Neural cell (in vitro differentiated cells): ENCODE results near the gene KRTAP5-2. TPM values are rescaled to one million over a fixed set of nuclear protein-coding genes. Genes with fewer than 3 reads are reported as not detected.

Experiments used
- H2AFZ ChIP-seq: fragments of 200-600, 300-800 bp; sonication (generic), shearing (Covaris generic); 2 replicates; pipeline ENCODE4 v1.6.0; 2014; ENCODE audit warnings: low read depth, mild to moderate bottlenecking, antibody characterized with exemption, low read length, moderate library complexity
- H3F3A ChIP-seq: fragments of 200-600 bp; shearing (Covaris generic); 2 replicates; pipeline ENCODE4 v1.6.1; 2016; ENCODE audit warnings: mild to moderate bottlenecking, moderate library complexity, mixed read lengths, antibody characterized with exemption, low read length; ENCODE audit not compliant: insufficient read depth, poor library complexity, severe bottlenecking
- H3K27ac ChIP-seq: fragments of 200-600, 300-800 bp; sonication (generic), shearing (Covaris generic); 2 replicates; pipeline ENCODE4 v1.5.1; 2014; ENCODE audit warnings: mild to moderate bottlenecking, low read length, moderate library complexity
- H3K27me3 ChIP-seq: fragments of 300-800, 200-600 bp; sonication (generic), shearing (Covaris generic); 2 replicates; pipeline ENCODE4 v1.6.0; 2014; ENCODE audit warnings: mild to moderate bottlenecking, low read depth, low read length, moderate library complexity; ENCODE audit not compliant: insufficient read depth
- H3K36me3 ChIP-seq: fragments of 300-800, 200-600 bp; sonication (generic), shearing (Covaris generic); 2 replicates; pipeline ENCODE4 v1.5.1; 2014; ENCODE audit warnings: mild to moderate bottlenecking, antibody characterized with exemption, low read length, moderate library complexity; ENCODE audit not compliant: insufficient read depth
- H3K4me2 ChIP-seq: fragments of 300-800, 200-600 bp; sonication (generic), shearing (Covaris generic); 2 replicates; pipeline ENCODE4 v1.6.0; 2014; ENCODE audit warnings: mild to moderate bottlenecking, low read length
- H3K4me3 ChIP-seq: fragments of 300-800, 200-600 bp; sonication (generic), shearing (Covaris generic); 2 replicates; pipeline ENCODE4 v1.5.1; 2014; ENCODE audit warnings: mild to moderate bottlenecking, low read length, moderate library complexity
- H3K79me2 ChIP-seq: fragments of 200-600 bp; shearing (Covaris generic); replicated peaks from 2 replicates; pipeline ENCODE4 v1.6.0; 2014; ENCODE audit warnings: mild to moderate bottlenecking, low read length, moderate library complexity; ENCODE audit not compliant: insufficient read depth
- H3K9ac ChIP-seq: fragments of 300-800, 200-600 bp; sonication (generic), shearing (Covaris generic); 2 replicates; pipeline ENCODE4 v1.6.1; 2016; ENCODE audit warnings: mild to moderate bottlenecking, low read length, mixed read lengths
- H3K9me2 ChIP-seq: fragments of 200-600 bp; shearing (Covaris generic); 2 replicates; pipeline ENCODE4 v1.6.1; 2016; ENCODE audit warnings: mild to moderate bottlenecking, low read length, mixed read lengths; ENCODE audit not compliant: insufficient read depth
- H3K9me3 ChIP-seq: fragments of 200-600, 300-800 bp; sonication (generic), shearing (Covaris generic); 2 replicates; pipeline ENCODE4 v1.6.1; 2016; ENCODE audit warnings: mild to moderate bottlenecking, mixed run types, low read length, moderate library complexity, mixed read lengths
- H4K20me1 ChIP-seq: fragments of 200-600 bp; shearing (Covaris generic); 2 replicates; pipeline ENCODE4 v1.6.1; 2016; ENCODE audit warnings: mild to moderate bottlenecking, mixed run types; ENCODE audit not compliant: insufficient read depth
- EP300 ChIP-seq: fragments of 450-650 bp; conservative IDR thresholded peaks from 2 replicates; pipeline ENCODE4 v1.6.1; 2014; ENCODE audit warnings: antibody characterized with exemption, mild to moderate bottlenecking, moderate library complexity; ENCODE audit not compliant: poor library complexity, severe bottlenecking
- EZH2 ChIP-seq: fragments of 200-600, 300-800 bp; shearing (Covaris generic), sonication (generic); IDR thresholded peaks from 2 replicates; pipeline ENCODE4 v1.6.1; 2014; ENCODE audit warnings: antibody characterized with exemption, low read length, borderline replicate concordance, mild to moderate bottlenecking; ENCODE audit not compliant: insufficient read depth, poor library complexity, severe bottlenecking
- MXI1 ChIP-seq: fragments of 450-650 bp; conservative IDR thresholded peaks from 2 replicates; pipeline ENCODE4 v1.6.1; 2014; ENCODE audit warnings: antibody characterized with exemption, mild to moderate bottlenecking; ENCODE audit not compliant: poor library complexity, severe bottlenecking
- POLR2AphosphoS5 ChIP-seq: IDR thresholded peaks from 2 replicates; pipeline ENCODE4 v1.6.1; 2012
- RAD21 ChIP-seq: fragments of 450-650 bp; conservative IDR thresholded peaks from 2 replicates; pipeline ENCODE4 v1.6.1; 2014; ENCODE audit warnings: antibody characterized with exemption, mild to moderate bottlenecking, moderate library complexity
- SMC3 ChIP-seq: fragments of 450-650 bp; conservative IDR thresholded peaks from 2 replicates; pipeline ENCODE4 v1.6.1; 2014; ENCODE audit warnings: antibody characterized with exemption, mild to moderate bottlenecking, moderate library complexity; ENCODE audit not compliant: poor library complexity
- TAF1 ChIP-seq: IDR thresholded peaks from 2 replicates; pipeline ENCODE4 v1.6.1; 2012; ENCODE audit warnings: low read depth
- polyA plus RNA-seq: library from polyadenylated mRNA; depleted of rRNA; stranded (reverse); fragments of >200 nt; gene quantifications from 2 replicates; pipeline ENCODE4 v1.2.3, GENCODE V29; 2014
- TF ChIP-seq, protein P1 (sequence below): IDR thresholded peaks from 2 replicates; pipeline ENCODE4 v1.6.1; 2012; ENCODE audit warnings: borderline replicate concordance
- TF ChIP-seq, protein P2 (sequence below): fragments of 450-650 bp; IDR thresholded peaks from 2 replicates; pipeline ENCODE4 v1.5.1; 2014; ENCODE audit warnings: antibody characterized with exemption, mild to moderate bottlenecking, moderate library complexity; ENCODE audit not compliant: poor library complexity, severe bottlenecking

The KRTAP5-2 gene
- polyA plus RNA-seq, 1 donor from 2014 or later: not detected

- no peak for TF ChIP-seq POLR2AphosphoS5
Observed at GRCh38 chr11:1630271-1630670, 32.2 kb upstream of the KRTAP5-2 start (continued).

DNA sequence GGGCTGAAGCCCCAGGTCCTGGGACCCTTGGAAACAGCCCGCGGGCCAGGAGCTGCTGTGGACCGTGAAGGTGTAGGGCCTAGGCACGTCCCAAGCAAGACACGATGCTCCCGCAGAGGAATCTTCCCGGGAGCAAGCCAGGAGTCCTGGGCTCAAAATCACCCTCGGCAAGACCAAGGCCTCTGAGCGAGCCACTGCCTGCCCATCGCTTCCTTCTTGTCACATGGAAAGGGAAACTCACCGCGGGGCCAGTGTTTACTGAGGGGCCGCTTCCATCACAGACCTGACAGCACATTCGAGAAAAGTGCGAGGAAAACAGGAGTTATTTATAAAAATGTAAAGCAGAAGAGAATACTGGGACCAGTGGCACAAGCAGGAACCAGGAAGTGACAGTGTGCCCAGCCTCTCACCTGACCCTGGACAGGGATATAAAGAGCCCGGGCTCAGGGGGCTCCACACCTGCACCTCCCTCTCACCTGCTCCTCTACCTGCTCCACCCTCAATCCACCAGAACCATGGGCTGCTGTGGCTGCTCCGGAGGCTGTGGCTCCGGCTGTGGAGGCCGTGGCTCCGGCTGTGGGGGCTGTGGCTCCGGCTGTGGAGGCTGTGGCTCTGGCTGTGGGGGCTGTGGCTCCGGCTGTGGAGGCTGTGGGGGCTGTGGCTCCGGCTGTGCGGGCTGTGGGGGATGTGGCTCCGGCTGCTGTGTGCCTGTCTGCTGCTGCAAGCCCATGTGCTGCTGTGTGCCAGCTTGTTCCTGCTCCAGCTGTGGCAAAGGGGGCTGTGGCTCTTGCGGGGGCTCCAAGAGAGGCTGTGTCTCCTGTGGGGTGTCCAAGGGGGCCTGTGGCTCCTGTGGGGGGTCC lies 31.5 kb upstream of the KRTAP5-2 start, which contains the start of gene KRTAP5-5:
Gene KRTAP5-5 (plus strand): TSS at position 450 of the 860 bp plus-strand sequence. CDS start 66 bp downstream, at position 516.
- no peaks in the 10 kb centered on the region for H3K36me3 ChIP-seq
- no peak within 1 kb of the TSS for H3K9ac ChIP-seq
- TF ChIP-seq SMC3: no peak
- TF ChIP-seq MXI1: no peak
- TF ChIP-seq RAD21: no peak
- TF ChIP-seq POLR2AphosphoS5: no peak
- TF ChIP-seq, protein P1, sequence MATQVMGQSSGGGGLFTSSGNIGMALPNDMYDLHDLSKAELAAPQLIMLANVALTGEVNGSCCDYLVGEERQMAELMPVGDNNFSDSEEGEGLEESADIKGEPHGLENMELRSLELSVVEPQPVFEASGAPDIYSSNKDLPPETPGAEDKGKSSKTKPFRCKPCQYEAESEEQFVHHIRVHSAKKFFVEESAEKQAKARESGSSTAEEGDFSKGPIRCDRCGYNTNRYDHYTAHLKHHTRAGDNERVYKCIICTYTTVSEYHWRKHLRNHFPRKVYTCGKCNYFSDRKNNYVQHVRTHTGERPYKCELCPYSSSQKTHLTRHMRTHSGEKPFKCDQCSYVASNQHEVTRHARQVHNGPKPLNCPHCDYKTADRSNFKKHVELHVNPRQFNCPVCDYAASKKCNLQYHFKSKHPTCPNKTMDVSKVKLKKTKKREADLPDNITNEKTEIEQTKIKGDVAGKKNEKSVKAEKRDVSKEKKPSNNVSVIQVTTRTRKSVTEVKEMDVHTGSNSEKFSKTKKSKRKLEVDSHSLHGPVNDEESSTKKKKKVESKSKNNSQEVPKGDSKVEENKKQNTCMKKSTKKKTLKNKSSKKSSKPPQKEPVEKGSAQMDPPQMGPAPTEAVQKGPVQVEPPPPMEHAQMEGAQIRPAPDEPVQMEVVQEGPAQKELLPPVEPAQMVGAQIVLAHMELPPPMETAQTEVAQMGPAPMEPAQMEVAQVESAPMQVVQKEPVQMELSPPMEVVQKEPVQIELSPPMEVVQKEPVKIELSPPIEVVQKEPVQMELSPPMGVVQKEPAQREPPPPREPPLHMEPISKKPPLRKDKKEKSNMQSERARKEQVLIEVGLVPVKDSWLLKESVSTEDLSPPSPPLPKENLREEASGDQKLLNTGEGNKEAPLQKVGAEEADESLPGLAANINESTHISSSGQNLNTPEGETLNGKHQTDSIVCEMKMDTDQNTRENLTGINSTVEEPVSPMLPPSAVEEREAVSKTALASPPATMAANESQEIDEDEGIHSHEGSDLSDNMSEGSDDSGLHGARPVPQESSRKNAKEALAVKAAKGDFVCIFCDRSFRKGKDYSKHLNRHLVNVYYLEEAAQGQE: no peak
- no peak for TF ChIP-seq EP300
- TF ChIP-seq EZH2: no peak
- TF ChIP-seq TAF1: no peak
- TF ChIP-seq, protein P2, sequence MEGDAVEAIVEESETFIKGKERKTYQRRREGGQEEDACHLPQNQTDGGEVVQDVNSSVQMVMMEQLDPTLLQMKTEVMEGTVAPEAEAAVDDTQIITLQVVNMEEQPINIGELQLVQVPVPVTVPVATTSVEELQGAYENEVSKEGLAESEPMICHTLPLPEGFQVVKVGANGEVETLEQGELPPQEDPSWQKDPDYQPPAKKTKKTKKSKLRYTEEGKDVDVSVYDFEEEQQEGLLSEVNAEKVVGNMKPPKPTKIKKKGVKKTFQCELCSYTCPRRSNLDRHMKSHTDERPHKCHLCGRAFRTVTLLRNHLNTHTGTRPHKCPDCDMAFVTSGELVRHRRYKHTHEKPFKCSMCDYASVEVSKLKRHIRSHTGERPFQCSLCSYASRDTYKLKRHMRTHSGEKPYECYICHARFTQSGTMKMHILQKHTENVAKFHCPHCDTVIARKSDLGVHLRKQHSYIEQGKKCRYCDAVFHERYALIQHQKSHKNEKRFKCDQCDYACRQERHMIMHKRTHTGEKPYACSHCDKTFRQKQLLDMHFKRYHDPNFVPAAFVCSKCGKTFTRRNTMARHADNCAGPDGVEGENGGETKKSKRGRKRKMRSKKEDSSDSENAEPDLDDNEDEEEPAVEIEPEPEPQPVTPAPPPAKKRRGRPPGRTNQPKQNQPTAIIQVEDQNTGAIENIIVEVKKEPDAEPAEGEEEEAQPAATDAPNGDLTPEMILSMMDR: no peak
- H3K27me3 ChIP-seq: no peaks in the 10 kb centered on the region
- no peaks in the 10 kb centered on the region for H3F3A ChIP-seq
- no peaks in the 10 kb centered on the region for H3K9me3 ChIP-seq
- H3K4me2 ChIP-seq: no peak within 1 kb of the TSS
- no peak within 1 kb of the TSS for H3K27ac ChIP-seq
- H3K9me2 ChIP-seq: no peaks in the 10 kb centered on the region
- H4K20me1 ChIP-seq: no peaks in the 10 kb centered on the region
- no peaks in the 10 kb centered on the region for H3K79me2 ChIP-seq
- no peak within 1 kb of the TSS for H2AFZ ChIP-seq
- no peak within 1 kb of the TSS for H3K4me3 ChIP-seq

GRCh38 chr11:1628506-1629325 lies 30.6 kb upstream of the KRTAP5-2 start:
- no peaks in the 10 kb centered on the region for H3K9me2 ChIP-seq
- H3F3A ChIP-seq: no peaks in the 10 kb centered on the region
- no peaks in the 10 kb centered on the region for H3K27me3 ChIP-seq
- no peaks in the 10 kb centered on the region for H3K36me3 ChIP-seq
- no peak overlapping the region for H3K4me2 ChIP-seq
- H3K4me3 ChIP-seq: no peak overlapping the region
- no peak overlapping the region for H3K9ac ChIP-seq
- H4K20me1 ChIP-seq: no peaks in the 10 kb centered on the region
- no peak overlapping the region for H2AFZ ChIP-seq
- no peaks in the 10 kb centered on the region for H3K9me3 ChIP-seq
- no peak overlapping the region for H3K27ac ChIP-seq
- TF ChIP-seq, protein P2: peak; percentile 71
- peak; percentile 37 for TF ChIP-seq SMC3
- TF ChIP-seq EP300: no peak
- TF ChIP-seq MXI1: no peak
- TF ChIP-seq POLR2AphosphoS5: no peak
- peak; percentile 39 for TF ChIP-seq RAD21
- H3K79me2 ChIP-seq: no peaks in the 10 kb centered on the region
